H1 (cell line): ENCODE data around the gene ELL. TPM values are rescaled to one million over a fixed set of nuclear protein-coding genes. Genes with fewer than 3 reads are reported as not detected.

Experiments used
- CTCF ChIA-PET: fragments of 300-600 bp; sonication (Branson Sonifier 250); formaldehyde crosslinking; loops from one replicate; lab custom pipeline; 2021; ENCODE audit not compliant: partially characterized antibody; lab: Charles Lee
- POLR2A ChIA-PET: fragments of 300-600 bp; sonication (Branson Sonifier 250); formaldehyde crosslinking; loops from one replicate; lab custom pipeline; 2021; ENCODE audit warnings: inconsistent platforms; ENCODE audit not compliant: partially characterized antibody; lab: Charles Lee
- DNase-seq, 2 experiments: peaks; one replicate each; pipeline versions ENCODE4 v3.0.0 to v3.0.0-alpha.2; 2010 to 2022; ENCODE audit warnings: low spot score in 2 of 2, low read depth in 1 of 2, mixed read lengths in 1 of 2
- FAIRE-seq: peaks from 2 replicates; lab custom pipeline; 2011; peaks lifted over from hg19 to GRCh38; lab: Jason Lieb, UNC
- H2AFZ ChIP-seq: 2 replicates; pipeline ENCODE4 v1.8.1; 2012; ENCODE audit warnings: low read length, inconsistent platforms
- H2AK5ac ChIP-seq: 2 replicates; pipeline ENCODE4 v1.6.1; 2013; ENCODE audit warnings: low read depth, low read length
- H2BK120ac ChIP-seq: replicated peaks from 2 replicates; pipeline ENCODE3; 2013; ENCODE audit warnings: low read depth, low read length, inconsistent platforms
- H2BK12ac ChIP-seq: 2 replicates; pipeline ENCODE4 v1.6.1; 2013; ENCODE audit warnings: low read depth, low read length
- H2BK15ac ChIP-seq: 2 replicates; pipeline ENCODE4 v1.6.1; 2013; ENCODE audit warnings: low read length
- H2BK20ac ChIP-seq: 2 replicates; pipeline ENCODE4 v1.6.1; 2013; ENCODE audit warnings: low read length
- H2BK5ac ChIP-seq: 2 replicates; pipeline ENCODE4 v1.6.1; 2013; ENCODE audit warnings: low read depth, low read length
- H3K14ac ChIP-seq: 2 replicates; pipeline ENCODE4 v1.6.1; 2013; ENCODE audit warnings: inconsistent platforms; ENCODE audit not compliant: insufficient read length
- H3K18ac ChIP-seq: 2 replicates; pipeline ENCODE4 v1.6.1; 2013; ENCODE audit warnings: low read length; ENCODE audit errors: extremely low read depth
- H3K23ac ChIP-seq: 2 replicates; pipeline ENCODE4 v1.6.1; 2013; ENCODE audit warnings: inconsistent platforms; ENCODE audit not compliant: insufficient read length
- H3K23me2 ChIP-seq: 2 replicates; pipeline ENCODE4 v1.6.1; 2013; ENCODE audit warnings: low read depth, low read length
- H3K27ac ChIP-seq: 2 replicates; pipeline ENCODE4 v1.6.1; 2011; ENCODE audit warnings: low read depth, low read length, inconsistent platforms
- H3K27me3 ChIP-seq, 4 experiments: replicated peaks in 1 of 4; 1 replicate in 1 of 4; 2 replicates in 3 of 4; pipeline versions ENCODE4 v1.6.1 to v1.8.1; 2011 to 2013; ENCODE audit warnings: low read length in 3 of 4, mild to moderate bottlenecking in 3 of 4, inconsistent platforms in 2 of 4, mixed read lengths in 2 of 4, moderate library complexity in 1 of 4; ENCODE audit not compliant: control insufficient read depth in 3 of 4, insufficient read depth in 3 of 4; ENCODE audit errors: extremely low read depth in 1 of 4
- H3K36me3 ChIP-seq, 4 experiments: 2 replicates each; pipeline versions ENCODE4 v1.6.1 to v1.8.1; 2011 to 2013; ENCODE audit warnings: mild to moderate bottlenecking in 4 of 4, low read length in 3 of 4, moderate library complexity in 2 of 4, control low read depth in 1 of 4, inconsistent platforms in 1 of 4; ENCODE audit not compliant: insufficient read depth in 4 of 4, control insufficient read depth in 2 of 4
- H3K4ac ChIP-seq: replicated peaks from 2 replicates; pipeline ENCODE3; 2013; ENCODE audit warnings: low read length, low read depth, mixed read lengths, inconsistent platforms; ENCODE audit not compliant: insufficient read length
- H3K4me1 ChIP-seq, 4 experiments: replicated peaks in 1 of 4; 1 replicate in 1 of 4; 2 replicates in 3 of 4; pipeline versions ENCODE4 v1.6.1 to v1.8.1; 2011 to 2013; ENCODE audit warnings: low read length in 3 of 4, inconsistent platforms in 2 of 4, mixed read lengths in 1 of 4; ENCODE audit not compliant: insufficient read depth in 4 of 4, control insufficient read depth in 3 of 4
- H3K4me2 ChIP-seq, 2 experiments: 2 replicates each; pipeline versions ENCODE4 v1.6.1 to v1.8.1; 2011 to 2013; ENCODE audit warnings: low read depth in 2 of 2, low read length in 2 of 2, control low read depth in 1 of 2, inconsistent platforms in 1 of 2, mild to moderate bottlenecking in 1 of 2; ENCODE audit not compliant: insufficient read depth in 1 of 2
- H3K4me3 ChIP-seq, 4 experiments: fragments of 200-600, 300-600 bp in 1 of 4; sonication (generic), shearing (Covaris generic), sonication (Bioruptor Twin) in 1 of 4; 2 replicates each; pipeline versions ENCODE4 v1.5.1 to v1.8.1; 2011 to 2016; ENCODE audit warnings: low read length in 4 of 4, low read depth in 3 of 4, control low read depth in 2 of 4, inconsistent platforms in 2 of 4, mild to moderate bottlenecking in 2 of 4, mixed read lengths in 1 of 4, moderate library complexity in 1 of 4; ENCODE audit not compliant: insufficient read depth in 2 of 4; ENCODE audit errors: extremely low read depth in 1 of 4
- H3K56ac ChIP-seq: replicated peaks from 2 replicates; pipeline ENCODE3; 2013; ENCODE audit warnings: low read depth, mild to moderate bottlenecking, mixed read lengths, low read length, inconsistent platforms; ENCODE audit not compliant: insufficient read length
- H3K79me1 ChIP-seq: 2 replicates; pipeline ENCODE4 v1.6.1; 2013; ENCODE audit warnings: low read depth, low read length, control low read depth
- H3K79me2 ChIP-seq, 2 experiments: 2 replicates each; pipeline versions ENCODE4 v1.6.1 to v1.8.1; 2012 to 2013; ENCODE audit warnings: low read length in 2 of 2, mild to moderate bottlenecking in 2 of 2, inconsistent platforms in 1 of 2; ENCODE audit not compliant: insufficient read depth in 2 of 2, control insufficient read depth in 1 of 2
- H3K9ac ChIP-seq, 4 experiments: replicated peaks in 1 of 4; 1 replicate in 1 of 4; 2 replicates in 3 of 4; pipeline versions ENCODE4 v1.6.1 to v1.8.1; 2011 to 2013; ENCODE audit warnings: low read depth in 3 of 4, low read length in 3 of 4, control low read depth in 2 of 4, mild to moderate bottlenecking in 2 of 4, moderate library complexity in 2 of 4, inconsistent platforms in 1 of 4; ENCODE audit errors: extremely low read depth in 1 of 4
- H3K9me3 ChIP-seq, 2 experiments: 2 replicates each; pipeline versions ENCODE4 v1.6.1 to v1.8.1; 2012 to 2013; ENCODE audit warnings: mild to moderate bottlenecking in 2 of 2, moderate library complexity in 2 of 2, control low read depth in 1 of 2, inconsistent platforms in 1 of 2, low read depth in 1 of 2, low read length in 1 of 2, mixed read lengths in 1 of 2; ENCODE audit not compliant: insufficient read depth in 2 of 2
- H4K20me1 ChIP-seq, 2 experiments: replicated peaks in 1 of 2; 2 replicates each; pipeline versions ENCODE3 to v1.8.1; 2011 to 2013; ENCODE audit warnings: inconsistent platforms in 2 of 2, low read length in 2 of 2, mild to moderate bottlenecking in 1 of 2; ENCODE audit not compliant: insufficient read depth in 2 of 2, control insufficient read depth in 1 of 2
- H4K5ac ChIP-seq: 2 replicates; pipeline ENCODE4 v1.6.1; 2013; ENCODE audit warnings: low read length, low read depth, mixed read lengths, inconsistent platforms; ENCODE audit not compliant: insufficient read length
- H4K8ac ChIP-seq: 2 replicates; pipeline ENCODE4 v1.8.0; 2013; ENCODE audit warnings: mild to moderate bottlenecking, moderate library complexity, low read length, inconsistent platforms; ENCODE audit not compliant: insufficient read depth; ENCODE audit errors: extremely low read depth
- H4K91ac ChIP-seq: replicated peaks from 2 replicates; pipeline ENCODE3; 2013; ENCODE audit warnings: low read length, mixed read lengths, inconsistent platforms; ENCODE audit not compliant: insufficient read length
- BACH1 ChIP-seq: IDR thresholded peaks from 2 replicates; pipeline ENCODE4 v1.6.1; 2012; ENCODE audit warnings: low read length, improper control_type of control experiment
- BRCA1 ChIP-seq: IDR thresholded peaks from 2 replicates; pipeline ENCODE4 v1.6.1; 2012; ENCODE audit warnings: low read depth, low read length, improper control_type of control experiment
- SP4 ChIP-seq: IDR thresholded peaks from 2 replicates; pipeline ENCODE4 v1.6.1; 2012; ENCODE audit warnings: low read length, inconsistent platforms
- SUZ12 ChIP-seq: fragments of 200-600 bp; sonication (generic); IDR thresholded peaks from 2 replicates; pipeline ENCODE4 v1.6.1; 2012; ENCODE audit warnings: mild to moderate bottlenecking, inconsistent platforms, low read length, moderate library complexity, mixed read lengths
- WGBS, 2 experiments: shearing (Covaris generic) in 1 of 2; methylation state at CpG; one replicate each; pipeline versions ENCODE4 v1.1.6 to v1.1.7; 2013 to 2015; ENCODE audit warnings: low lambda C conversion rate in 2 of 2, mixed read lengths in 2 of 2, inconsistent platforms in 1 of 2, low coverage in 1 of 2, missing lambda C conversion rate in 1 of 2; ENCODE audit not compliant: insufficient replicate concordance in 2 of 2, insufficient coverage in 1 of 2, insufficient read length in 1 of 2; ENCODE audit errors: extremely low coverage in 1 of 2, missing lambda C conversion rate in 1 of 2; 5-methylcytosine and 5-hydroxymethylcytosine counted together
- polyA plus RNA-seq, 7 experiments: library from polyadenylated mRNA; depleted of rRNA in 3 of 7; stranded (reverse) in 5 of 7; unstranded in 2 of 7; fragments of >200 nt in 5 of 7; fragments of 200-250 nt in 2 of 7; gene quantifications; 1 replicate in 5 of 7; 2 replicates in 1 of 7; 4 replicates in 1 of 7; pipeline versions ENCODE4 v1.2.1 to v1.2.3, GENCODE V29; 2011 to 2013; ENCODE audit warnings: missing spikeins in 2 of 7, mixed read lengths in 2 of 7
- total RNA-seq: library from RNA; stranded (reverse); fragmentation: NEBNext Ultra II Directional; extraction: Animal tissue kit (Norgen Biotek cat#: 25700); gene quantifications from 2 replicates; pipeline ENCODE4 v1.2.1, GENCODE V29; 2021

Gene ELL
- total and polyA plus RNA-seq, 2 of the 8 experiments (the other 6 are each of a cell fraction or from before 2014, with no cell fraction given) = 5.2 to 10.5 TPM

DNA sequence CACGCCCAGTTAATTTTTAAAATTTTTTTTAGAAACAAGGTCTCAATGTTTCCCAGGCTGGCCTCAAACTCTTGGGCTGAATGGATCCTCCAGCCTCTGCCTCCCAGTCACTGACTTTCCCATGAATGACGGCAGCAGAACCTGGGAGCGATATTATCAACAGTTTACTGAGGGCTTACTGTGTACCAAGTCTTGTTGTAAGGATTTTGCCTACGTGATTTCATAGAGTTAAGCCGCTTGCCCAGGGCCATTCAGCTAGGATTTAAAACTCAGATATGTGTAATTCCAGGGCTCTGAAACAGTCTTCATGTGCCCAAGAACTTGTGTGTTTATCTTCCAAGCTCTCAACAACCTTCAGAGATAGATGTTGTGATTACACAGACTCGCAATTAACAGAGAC lies 29.8 kb upstream of the ELL start:
- Histone ChIP-seq H3K4me2 (no peak overlapping the region), H4K20me1 (no peaks in the 10 kb centered on the region), H3K4me3 (no peak overlapping the region), H3K27me3 (no peaks in the 10 kb centered on the region), H3K18ac (no peak overlapping the region), H4K91ac (no peak overlapping the region), H2AFZ (no peak overlapping the region), H3K23ac (no peak overlapping the region), H3K14ac (no peak overlapping the region), H3K9me3 (no peaks in the 10 kb centered on the region), H3K36me3 (no peaks in the 10 kb centered on the region), H3K79me2 (no peaks in the 10 kb centered on the region), H2BK15ac (no peak overlapping the region), H3K23me2 (no peaks in the 10 kb centered on the region), H2AK5ac (no peak overlapping the region), H3K4ac (no peak overlapping the region), H3K27ac (no peak overlapping the region), H3K79me1 (no peaks in the 10 kb centered on the region), H2BK20ac (no peak overlapping the region), H3K9ac (no peak overlapping the region), H3K4me1 (no peaks in the 10 kb centered on the region), H2BK5ac (no peak overlapping the region), H4K8ac (no peak overlapping the region), H4K5ac (no peak overlapping the region), H2BK120ac (no peak overlapping the region), H3K56ac (no peak overlapping the region), H2BK12ac (no peak overlapping the region)
- FAIRE-seq = no peak
- POLR2A ChIA-PET = interaction anchor here (0.9 kb wide), 1 partner anchor 14 kb away, joined by 3 read pairs; no protein-coding TSS in a partner anchor
- CTCF ChIA-PET = interaction anchor here (0.6 to 2.1 kb wide), 10 partner anchors 13 to 624 kb away, joined by 3 to 8 read pairs (median 4); partner anchors contain the start of gene REX1BD
- no peak for DNase-seq
- 88% methylated on average over 6 of the region's 6 CpGs; no CpG with 5 or more reads in 1 of the 2 experiments for WGBS, 2 experiments
- TF ChIP-seq SP4 = no peak
- no peak for TF ChIP-seq BACH1
- TF ChIP-seq SUZ12 = no peak
- TF ChIP-seq BRCA1 = no peak
